GM12801 (cell line): ENCODE data around the gene C1orf159.

Experiments
- CTCF ChIP-seq: IDR thresholded peaks from one replicate; pipeline ENCODE4 v1.5.1; 2011; ENCODE audit warnings: control low read depth; ENCODE audit not compliant: insufficient read length; ENCODE audit errors: extremely low read depth

The C1orf159 gene

DNA sequence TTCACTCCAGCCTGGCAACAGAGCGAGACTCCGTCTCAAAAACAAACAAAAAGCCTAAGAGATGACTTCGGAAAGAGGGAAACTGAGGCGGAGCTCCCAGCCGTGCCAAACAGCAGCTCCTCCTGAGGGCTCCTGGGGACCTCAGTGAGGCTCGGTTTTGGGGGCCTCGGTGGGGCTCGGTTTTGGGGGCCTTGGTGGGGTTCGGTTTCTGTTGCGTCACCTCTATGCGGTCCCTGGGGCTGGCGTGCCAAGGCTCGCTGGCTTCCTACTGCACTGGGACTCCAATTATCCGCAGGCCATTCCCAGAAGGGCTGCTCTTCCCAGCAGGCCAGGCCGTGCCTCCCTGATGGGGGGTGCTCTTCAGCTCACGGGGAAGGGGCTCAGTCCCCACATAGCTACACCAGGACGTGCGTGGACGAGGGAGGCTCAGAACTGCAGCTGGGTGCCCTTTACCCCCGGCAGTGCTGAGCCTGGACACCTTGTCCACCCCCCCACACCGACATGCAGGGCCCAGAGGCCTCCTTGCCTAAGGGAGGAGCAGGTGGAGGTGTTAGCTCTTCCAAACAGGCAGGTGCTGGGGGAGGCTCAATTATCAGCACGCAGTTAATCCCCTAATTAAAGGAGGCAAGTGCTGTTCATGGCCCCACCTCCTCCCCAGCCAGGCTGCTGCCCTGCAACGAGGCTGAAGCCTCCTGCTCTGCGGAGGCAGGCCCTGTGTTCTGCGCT, 5.1 kb upstream of the C1orf159 start:
- TF ChIP-seq CTCF, result no peak

DNA sequence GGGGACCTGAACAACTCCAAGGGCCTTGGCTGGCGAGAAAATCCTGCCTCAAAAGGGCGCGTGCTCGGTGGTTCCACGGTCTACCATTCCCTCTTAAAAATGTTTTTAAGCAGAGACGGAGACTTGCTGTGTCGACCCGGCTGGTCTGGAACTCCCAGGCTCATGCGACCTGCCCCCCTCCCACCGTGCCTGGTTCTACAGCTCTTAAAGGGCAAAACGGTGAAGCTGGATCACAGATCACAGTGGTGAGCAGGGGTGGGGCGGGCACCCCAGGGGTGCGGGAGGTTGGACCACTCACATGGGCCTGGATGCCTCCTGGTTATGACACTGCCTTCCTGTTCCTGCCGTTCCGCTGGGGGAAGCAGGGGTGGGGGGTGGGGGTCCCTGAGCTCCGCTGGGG, 4.2 kb upstream of the C1orf159 start:
- TF ChIP-seq CTCF, result no peak

DNA sequence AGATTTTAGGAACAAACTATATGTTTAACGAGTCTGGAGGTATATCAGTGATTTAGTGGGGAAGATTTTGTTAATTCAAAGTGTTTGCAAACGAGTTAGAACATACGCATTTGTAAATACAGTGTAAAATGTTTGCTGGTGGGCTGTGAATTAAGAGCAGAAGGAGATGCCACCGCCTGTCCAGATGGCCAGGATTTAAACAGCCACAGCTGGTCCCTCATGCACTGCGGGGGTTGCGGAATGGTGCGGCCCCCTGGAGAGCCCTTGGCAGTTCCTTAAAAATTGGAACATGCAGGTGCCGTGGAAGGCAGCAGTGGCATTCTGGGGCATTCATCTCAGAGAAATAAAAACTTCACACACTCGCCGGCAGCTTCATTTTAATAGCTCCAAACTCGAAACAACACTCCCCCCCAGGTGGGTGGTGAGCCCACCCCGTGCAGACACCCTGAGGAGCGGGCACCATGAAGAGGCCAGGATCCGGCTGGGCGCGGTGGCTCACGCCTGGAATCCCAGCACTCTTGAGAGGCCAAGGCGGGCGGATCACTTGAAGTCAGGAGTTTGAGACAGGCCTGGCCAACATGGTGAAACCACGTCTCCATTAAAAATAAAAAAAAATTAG, 3.5 kb upstream of the C1orf159 start:
- no peak for TF ChIP-seq CTCF

- TF ChIP-seq CTCF, result no peak
Observed at GRCh38 chr1:1118876-1119220, 3.0 kb upstream of the C1orf159 start.

DNA sequence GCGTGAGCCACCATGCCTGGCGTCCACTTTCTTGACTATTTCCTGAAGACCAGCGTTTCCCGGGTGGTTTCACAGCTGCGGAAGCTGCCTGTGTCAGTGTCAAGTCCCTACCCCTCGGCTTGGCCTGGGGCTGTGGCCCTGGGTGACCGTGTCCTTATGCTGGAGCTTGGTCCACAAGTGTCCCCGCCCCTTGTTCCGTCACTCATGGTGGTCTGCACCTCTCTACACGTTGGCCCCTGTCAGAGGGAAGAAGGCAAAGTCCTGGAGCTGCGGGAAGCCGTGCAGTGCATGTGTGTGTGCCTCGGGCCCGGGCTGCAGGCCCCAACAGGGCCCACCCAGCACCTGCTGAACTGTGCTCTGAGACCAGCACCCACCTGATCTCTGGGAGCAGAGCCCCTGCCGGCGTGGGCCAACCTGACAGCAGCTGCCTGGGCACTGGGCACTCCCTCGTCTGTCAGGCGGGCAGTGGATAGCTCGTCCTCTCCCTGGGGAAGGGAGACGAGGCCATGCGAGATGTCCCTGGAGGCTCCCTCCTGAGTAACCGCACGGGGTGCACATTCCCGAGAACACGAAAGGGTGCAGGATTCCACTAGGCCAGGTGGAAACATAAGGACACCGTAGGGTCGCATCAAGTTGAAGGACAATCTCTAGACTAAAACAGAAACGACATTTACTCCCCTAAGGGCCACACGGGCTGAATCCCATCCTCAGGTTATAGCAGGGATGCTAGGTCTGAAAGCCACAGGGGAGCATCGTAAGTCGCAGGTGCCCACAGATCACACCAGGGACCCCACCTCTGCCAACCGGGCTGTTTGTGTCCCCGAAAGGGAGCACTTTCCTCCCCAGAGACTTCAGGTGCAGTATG, 2.4 kb upstream of the C1orf159 start:
- TF ChIP-seq CTCF, result no peak

DNA sequence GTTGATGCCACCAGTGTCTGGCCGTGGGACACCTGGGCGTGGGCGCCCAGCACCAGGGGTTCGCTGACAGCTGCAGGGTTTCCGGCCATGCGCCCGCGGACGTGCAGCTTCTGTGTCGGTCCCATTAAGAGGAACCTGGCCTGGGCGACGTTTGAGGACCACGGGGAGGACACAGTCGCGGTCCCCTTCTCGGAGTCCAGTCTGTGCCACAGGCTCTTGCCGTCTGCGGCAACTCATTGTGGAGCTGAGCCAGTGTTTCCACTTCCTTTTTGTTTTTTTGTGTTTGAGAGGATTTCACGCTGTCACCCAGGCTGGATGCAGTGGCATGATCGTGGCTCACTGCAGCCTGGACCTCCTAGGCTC, 1.6 kb upstream of the C1orf159 start:
- no peak for TF ChIP-seq CTCF

DNA sequence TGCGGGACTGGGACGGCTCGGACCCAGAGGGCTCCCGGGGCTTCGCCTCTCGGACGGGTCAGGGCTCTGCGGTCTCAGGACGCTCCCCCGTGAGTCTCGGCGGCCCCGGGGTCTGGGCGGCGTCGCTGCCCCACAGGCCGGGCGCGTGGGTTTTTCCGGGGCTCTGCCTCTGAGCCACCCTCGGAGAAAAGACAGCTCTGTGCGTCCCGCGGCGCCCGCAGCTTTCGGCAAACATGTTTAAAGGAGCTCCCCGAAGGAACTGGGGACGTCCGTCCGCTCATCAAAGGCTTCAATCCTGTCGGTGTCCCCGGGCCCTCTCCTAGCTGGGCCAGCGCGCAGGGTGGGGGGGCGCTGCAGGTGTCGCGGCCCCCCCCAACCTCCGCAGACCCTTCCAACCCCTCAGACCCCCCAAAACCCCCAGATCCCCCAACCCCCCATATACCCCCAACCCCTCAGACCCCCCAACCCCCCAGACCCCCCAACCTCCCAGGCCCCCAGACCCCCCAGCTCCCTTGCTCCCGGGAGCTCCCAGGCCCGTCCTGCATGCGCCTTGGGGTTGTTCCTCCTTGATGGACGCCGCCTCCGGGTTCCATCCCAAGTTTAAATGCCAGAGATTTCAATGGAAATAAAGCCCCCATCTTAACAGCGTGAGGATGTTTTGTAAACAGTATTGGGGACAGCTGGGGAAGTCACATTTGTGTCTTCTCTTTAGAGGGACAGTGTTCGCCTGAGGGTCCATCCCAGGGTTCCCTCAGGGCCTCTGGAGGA, 996 bp upstream of the C1orf159 start:
- TF ChIP-seq CTCF, result no peak
